Measurements from ENCODE around the gene CDH4. TPM values are rescaled to one million over a fixed set of nuclear protein-coding genes. Genes with fewer than 3 reads are reported as not detected.

CDH4 gene
- total and polyA plus RNA-seq, 9 of the 15 experiments (the other 6 are each of a cell fraction or from before 2014, with no cell fraction given), result 0.04 TPM; not detected in 8

GRCh38 chr20:61932199-61932592, 680.1 kb downstream of the CDH4 start (continued):
- TF ChIP-seq, protein P1, sequence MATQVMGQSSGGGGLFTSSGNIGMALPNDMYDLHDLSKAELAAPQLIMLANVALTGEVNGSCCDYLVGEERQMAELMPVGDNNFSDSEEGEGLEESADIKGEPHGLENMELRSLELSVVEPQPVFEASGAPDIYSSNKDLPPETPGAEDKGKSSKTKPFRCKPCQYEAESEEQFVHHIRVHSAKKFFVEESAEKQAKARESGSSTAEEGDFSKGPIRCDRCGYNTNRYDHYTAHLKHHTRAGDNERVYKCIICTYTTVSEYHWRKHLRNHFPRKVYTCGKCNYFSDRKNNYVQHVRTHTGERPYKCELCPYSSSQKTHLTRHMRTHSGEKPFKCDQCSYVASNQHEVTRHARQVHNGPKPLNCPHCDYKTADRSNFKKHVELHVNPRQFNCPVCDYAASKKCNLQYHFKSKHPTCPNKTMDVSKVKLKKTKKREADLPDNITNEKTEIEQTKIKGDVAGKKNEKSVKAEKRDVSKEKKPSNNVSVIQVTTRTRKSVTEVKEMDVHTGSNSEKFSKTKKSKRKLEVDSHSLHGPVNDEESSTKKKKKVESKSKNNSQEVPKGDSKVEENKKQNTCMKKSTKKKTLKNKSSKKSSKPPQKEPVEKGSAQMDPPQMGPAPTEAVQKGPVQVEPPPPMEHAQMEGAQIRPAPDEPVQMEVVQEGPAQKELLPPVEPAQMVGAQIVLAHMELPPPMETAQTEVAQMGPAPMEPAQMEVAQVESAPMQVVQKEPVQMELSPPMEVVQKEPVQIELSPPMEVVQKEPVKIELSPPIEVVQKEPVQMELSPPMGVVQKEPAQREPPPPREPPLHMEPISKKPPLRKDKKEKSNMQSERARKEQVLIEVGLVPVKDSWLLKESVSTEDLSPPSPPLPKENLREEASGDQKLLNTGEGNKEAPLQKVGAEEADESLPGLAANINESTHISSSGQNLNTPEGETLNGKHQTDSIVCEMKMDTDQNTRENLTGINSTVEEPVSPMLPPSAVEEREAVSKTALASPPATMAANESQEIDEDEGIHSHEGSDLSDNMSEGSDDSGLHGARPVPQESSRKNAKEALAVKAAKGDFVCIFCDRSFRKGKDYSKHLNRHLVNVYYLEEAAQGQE (IDR thresholded peaks at IDR 0.05; ENCODE audit: borderline replicate concordance), result no peak
- TF ChIP-seq, protein P1 (CRISPR knock-in tag; IDR thresholded peaks at IDR 0.05; ENCODE audit: low read depth), result no peak
- TF ChIP-seq NCOA2 (IDR thresholded peaks at IDR 0.05; ENCODE audit: partially characterized antibody in 2 of 2) (no peak), HOMEZ (CRISPR knock-in tag; IDR thresholded peaks at IDR 0.05) (no peak), BRD9 (IDR thresholded peaks at IDR 0.05; ENCODE audit: low read depth, partially characterized antibody) (no peak), SAFB2 (IDR thresholded peaks at IDR 0.05; ENCODE audit: borderline replicate concordance, low read depth, low read length, severe bottlenecking) (no peak), MEF2A (IDR thresholded peaks at IDR 0.05; ENCODE audit: control insufficient read depth, low read depth, low read length) (no peak), PHB2 (IDR thresholded peaks at IDR 0.05; ENCODE audit: low read depth) (no peak), CBFB (CRISPR knock-in tag; IDR thresholded peaks at IDR 0.05) (no peak), SNAPC5 (CRISPR knock-in tag; IDR thresholded peaks at IDR 0.05) (no peak), RFX1 (IDR thresholded peaks at IDR 0.05) (no peak)
